H1 (cell line): ENCODE measurements around the gene NFAM1. TPM values are rescaled to one million over a fixed set of nuclear protein-coding genes. Genes with fewer than 3 reads are reported as not detected.

Experiments used
- CTCF ChIA-PET: fragments of 300-600 bp; sonication (Branson Sonifier 250); formaldehyde crosslinking; loops from one replicate; lab custom pipeline; 2021; ENCODE audit not compliant: partially characterized antibody; lab: Charles Lee
- POLR2A ChIA-PET: fragments of 300-600 bp; sonication (Branson Sonifier 250); formaldehyde crosslinking; loops from one replicate; lab custom pipeline; 2021; ENCODE audit warnings: inconsistent platforms; ENCODE audit not compliant: partially characterized antibody; lab: Charles Lee
- DNase-seq, 2 experiments: peaks; one replicate each; pipeline versions ENCODE4 v3.0.0 to v3.0.0-alpha.2; 2010 to 2022; ENCODE audit warnings: low spot score in 2 of 2, low read depth in 1 of 2, mixed read lengths in 1 of 2
- FAIRE-seq: peaks from 2 replicates; lab custom pipeline; 2011; peaks lifted over from hg19 to GRCh38; lab: Jason Lieb, UNC
- H2AFZ ChIP-seq: 2 replicates; pipeline ENCODE4 v1.8.1; 2012; ENCODE audit warnings: low read length, inconsistent platforms
- H2AK5ac ChIP-seq: 2 replicates; pipeline ENCODE4 v1.6.1; 2013; ENCODE audit warnings: low read depth, low read length
- H2BK120ac ChIP-seq: replicated peaks from 2 replicates; pipeline ENCODE3; 2013; ENCODE audit warnings: low read depth, low read length, inconsistent platforms
- H2BK12ac ChIP-seq: 2 replicates; pipeline ENCODE4 v1.6.1; 2013; ENCODE audit warnings: low read depth, low read length
- H2BK15ac ChIP-seq: 2 replicates; pipeline ENCODE4 v1.6.1; 2013; ENCODE audit warnings: low read length
- H2BK20ac ChIP-seq: 2 replicates; pipeline ENCODE4 v1.6.1; 2013; ENCODE audit warnings: low read length
- H2BK5ac ChIP-seq: 2 replicates; pipeline ENCODE4 v1.6.1; 2013; ENCODE audit warnings: low read depth, low read length
- H3K14ac ChIP-seq: 2 replicates; pipeline ENCODE4 v1.6.1; 2013; ENCODE audit warnings: inconsistent platforms; ENCODE audit not compliant: insufficient read length
- H3K18ac ChIP-seq: 2 replicates; pipeline ENCODE4 v1.6.1; 2013; ENCODE audit warnings: low read length; ENCODE audit errors: extremely low read depth
- H3K23ac ChIP-seq: 2 replicates; pipeline ENCODE4 v1.6.1; 2013; ENCODE audit warnings: inconsistent platforms; ENCODE audit not compliant: insufficient read length
- H3K23me2 ChIP-seq: 2 replicates; pipeline ENCODE4 v1.6.1; 2013; ENCODE audit warnings: low read depth, low read length
- H3K27ac ChIP-seq: 2 replicates; pipeline ENCODE4 v1.6.1; 2011; ENCODE audit warnings: low read depth, low read length, inconsistent platforms
- H3K27me3 ChIP-seq, 4 experiments: replicated peaks in 1 of 4; 1 replicate in 1 of 4; 2 replicates in 3 of 4; pipeline versions ENCODE4 v1.6.1 to v1.8.1; 2011 to 2013; ENCODE audit warnings: low read length in 3 of 4, mild to moderate bottlenecking in 3 of 4, inconsistent platforms in 2 of 4, mixed read lengths in 2 of 4, moderate library complexity in 1 of 4; ENCODE audit not compliant: control insufficient read depth in 3 of 4, insufficient read depth in 3 of 4; ENCODE audit errors: extremely low read depth in 1 of 4
- H3K36me3 ChIP-seq, 4 experiments: 2 replicates each; pipeline versions ENCODE4 v1.6.1 to v1.8.1; 2011 to 2013; ENCODE audit warnings: mild to moderate bottlenecking in 4 of 4, low read length in 3 of 4, moderate library complexity in 2 of 4, control low read depth in 1 of 4, inconsistent platforms in 1 of 4; ENCODE audit not compliant: insufficient read depth in 4 of 4, control insufficient read depth in 2 of 4
- H3K4ac ChIP-seq: replicated peaks from 2 replicates; pipeline ENCODE3; 2013; ENCODE audit warnings: low read length, low read depth, mixed read lengths, inconsistent platforms; ENCODE audit not compliant: insufficient read length
- H3K4me1 ChIP-seq, 4 experiments: replicated peaks in 1 of 4; 1 replicate in 1 of 4; 2 replicates in 3 of 4; pipeline versions ENCODE4 v1.6.1 to v1.8.1; 2011 to 2013; ENCODE audit warnings: low read length in 3 of 4, inconsistent platforms in 2 of 4, mixed read lengths in 1 of 4; ENCODE audit not compliant: insufficient read depth in 4 of 4, control insufficient read depth in 3 of 4
- H3K4me2 ChIP-seq, 2 experiments: 2 replicates each; pipeline versions ENCODE4 v1.6.1 to v1.8.1; 2011 to 2013; ENCODE audit warnings: low read depth in 2 of 2, low read length in 2 of 2, control low read depth in 1 of 2, inconsistent platforms in 1 of 2, mild to moderate bottlenecking in 1 of 2; ENCODE audit not compliant: insufficient read depth in 1 of 2
- H3K4me3 ChIP-seq, 4 experiments: fragments of 200-600, 300-600 bp in 1 of 4; sonication (generic), shearing (Covaris generic), sonication (Bioruptor Twin) in 1 of 4; 2 replicates each; pipeline versions ENCODE4 v1.5.1 to v1.8.1; 2011 to 2016; ENCODE audit warnings: low read length in 4 of 4, low read depth in 3 of 4, control low read depth in 2 of 4, inconsistent platforms in 2 of 4, mild to moderate bottlenecking in 2 of 4, mixed read lengths in 1 of 4, moderate library complexity in 1 of 4; ENCODE audit not compliant: insufficient read depth in 2 of 4; ENCODE audit errors: extremely low read depth in 1 of 4
- H3K56ac ChIP-seq: replicated peaks from 2 replicates; pipeline ENCODE3; 2013; ENCODE audit warnings: low read depth, mild to moderate bottlenecking, mixed read lengths, low read length, inconsistent platforms; ENCODE audit not compliant: insufficient read length
- H3K79me1 ChIP-seq: 2 replicates; pipeline ENCODE4 v1.6.1; 2013; ENCODE audit warnings: low read depth, low read length, control low read depth
- H3K79me2 ChIP-seq, 2 experiments: 2 replicates each; pipeline versions ENCODE4 v1.6.1 to v1.8.1; 2012 to 2013; ENCODE audit warnings: low read length in 2 of 2, mild to moderate bottlenecking in 2 of 2, inconsistent platforms in 1 of 2; ENCODE audit not compliant: insufficient read depth in 2 of 2, control insufficient read depth in 1 of 2
- H3K9ac ChIP-seq, 4 experiments: replicated peaks in 1 of 4; 1 replicate in 1 of 4; 2 replicates in 3 of 4; pipeline versions ENCODE4 v1.6.1 to v1.8.1; 2011 to 2013; ENCODE audit warnings: low read depth in 3 of 4, low read length in 3 of 4, control low read depth in 2 of 4, mild to moderate bottlenecking in 2 of 4, moderate library complexity in 2 of 4, inconsistent platforms in 1 of 4; ENCODE audit errors: extremely low read depth in 1 of 4
- H3K9me3 ChIP-seq, 2 experiments: 2 replicates each; pipeline versions ENCODE4 v1.6.1 to v1.8.1; 2012 to 2013; ENCODE audit warnings: mild to moderate bottlenecking in 2 of 2, moderate library complexity in 2 of 2, control low read depth in 1 of 2, inconsistent platforms in 1 of 2, low read depth in 1 of 2, low read length in 1 of 2, mixed read lengths in 1 of 2; ENCODE audit not compliant: insufficient read depth in 2 of 2
- H4K20me1 ChIP-seq, 2 experiments: replicated peaks in 1 of 2; 2 replicates each; pipeline versions ENCODE3 to v1.8.1; 2011 to 2013; ENCODE audit warnings: inconsistent platforms in 2 of 2, low read length in 2 of 2, mild to moderate bottlenecking in 1 of 2; ENCODE audit not compliant: insufficient read depth in 2 of 2, control insufficient read depth in 1 of 2
- H4K5ac ChIP-seq: 2 replicates; pipeline ENCODE4 v1.6.1; 2013; ENCODE audit warnings: low read length, low read depth, mixed read lengths, inconsistent platforms; ENCODE audit not compliant: insufficient read length
- H4K8ac ChIP-seq: 2 replicates; pipeline ENCODE4 v1.8.0; 2013; ENCODE audit warnings: mild to moderate bottlenecking, moderate library complexity, low read length, inconsistent platforms; ENCODE audit not compliant: insufficient read depth; ENCODE audit errors: extremely low read depth
- H4K91ac ChIP-seq: replicated peaks from 2 replicates; pipeline ENCODE3; 2013; ENCODE audit warnings: low read length, mixed read lengths, inconsistent platforms; ENCODE audit not compliant: insufficient read length
- ASH2L ChIP-seq: fragments of 200-600, 300-600 bp; sonication (generic); IDR thresholded peaks from one replicate; pipeline ENCODE4 v1.7.1; 2017; ENCODE audit warnings: low read length
- CTBP2 ChIP-seq: IDR thresholded peaks from 2 replicates; pipeline ENCODE4 v1.7.0; 2011; ENCODE audit warnings: borderline replicate concordance, mild to moderate bottlenecking, moderate library complexity, mixed read lengths, low read length; ENCODE audit not compliant: insufficient read depth, insufficient read length
- FOSL1 ChIP-seq: IDR thresholded peaks from 2 replicates; pipeline ENCODE4 v1.6.1; 2011; ENCODE audit warnings: mild to moderate bottlenecking, low read depth, low read length, moderate library complexity; ENCODE audit not compliant: insufficient read depth
- GABPA ChIP-seq: IDR thresholded peaks from 2 replicates; pipeline ENCODE4 v1.6.1; 2011; ENCODE audit warnings: mild to moderate bottlenecking, low read length, moderate library complexity, borderline replicate concordance; ENCODE audit not compliant: insufficient read depth
- JUND ChIP-seq: IDR thresholded peaks from 2 replicates; pipeline ENCODE4 v1.6.1; 2011; ENCODE audit warnings: mild to moderate bottlenecking, improper control_type of control experiment, low read length
- KDM1A ChIP-seq: fragments of 200-600, 300-600 bp; sonication (generic); IDR thresholded peaks from 2 replicates; pipeline ENCODE4 v1.7.1; 2016; ENCODE audit warnings: mild to moderate bottlenecking, low read length, borderline replicate concordance
- KDM5A ChIP-seq: fragments of 200-600 bp; IDR thresholded peaks from 2 replicates; pipeline ENCODE4 v1.7.1; 2012; ENCODE audit warnings: mild to moderate bottlenecking, low read length, inconsistent platforms, mixed read lengths
- NANOG ChIP-seq: IDR thresholded peaks from 2 replicates; pipeline ENCODE4 v1.6.1; 2011; ENCODE audit warnings: low read length, low read depth, mild to moderate bottlenecking, inconsistent platforms; ENCODE audit not compliant: insufficient read depth, poor library complexity, severe bottlenecking
- POLR2AphosphoS5 ChIP-seq: IDR thresholded peaks from 2 replicates; pipeline ENCODE4 v1.6.1; 2011; ENCODE audit warnings: low read depth, low read length
- SAP30 ChIP-seq: fragments of 300-600 bp; sonication (generic); IDR thresholded peaks from 2 replicates; pipeline ENCODE4 v1.7.1; 2012; ENCODE audit warnings: low read length, moderate library complexity, mild to moderate bottlenecking, inconsistent platforms; ENCODE audit not compliant: insufficient read depth, insufficient replicate concordance
- SIN3A ChIP-seq, 2 experiments: IDR thresholded peaks in 1 of 2; conservative IDR thresholded peaks in 1 of 2; 2 replicates each; pipeline ENCODE4 v1.6.1; 2011 to 2012; ENCODE audit warnings: low read length in 2 of 2, improper control_type of control experiment in 1 of 2, low read depth in 1 of 2, mild to moderate bottlenecking in 1 of 2
- SIRT6 ChIP-seq: IDR thresholded peaks from one replicate; pipeline ENCODE4 v1.7.1; 2012; ENCODE audit warnings: low read length, inconsistent platforms
- TAF1 ChIP-seq: IDR thresholded peaks from 2 replicates; pipeline ENCODE4 v1.6.1; 2011; ENCODE audit warnings: mild to moderate bottlenecking, low read depth, low read length
- TEAD4 ChIP-seq: IDR thresholded peaks from 2 replicates; pipeline ENCODE4 v1.6.1; 2012; ENCODE audit warnings: low read depth, low read length, inconsistent platforms, mixed read lengths
- YY1 ChIP-seq: IDR thresholded peaks from 2 replicates; pipeline ENCODE4 v1.6.1; 2011; ENCODE audit warnings: low read depth, mild to moderate bottlenecking, low read length
- WGBS, 2 experiments: shearing (Covaris generic) in 1 of 2; methylation state at CpG; one replicate each; pipeline versions ENCODE4 v1.1.6 to v1.1.7; 2013 to 2015; ENCODE audit warnings: low lambda C conversion rate in 2 of 2, mixed read lengths in 2 of 2, inconsistent platforms in 1 of 2, low coverage in 1 of 2, missing lambda C conversion rate in 1 of 2; ENCODE audit not compliant: insufficient replicate concordance in 2 of 2, insufficient coverage in 1 of 2, insufficient read length in 1 of 2; ENCODE audit errors: extremely low coverage in 1 of 2, missing lambda C conversion rate in 1 of 2; 5-methylcytosine and 5-hydroxymethylcytosine counted together
- polyA plus RNA-seq, 7 experiments: library from polyadenylated mRNA; depleted of rRNA in 3 of 7; stranded (reverse) in 5 of 7; unstranded in 2 of 7; fragments of >200 nt in 5 of 7; fragments of 200-250 nt in 2 of 7; gene quantifications; 1 replicate in 5 of 7; 2 replicates in 1 of 7; 4 replicates in 1 of 7; pipeline versions ENCODE4 v1.2.1 to v1.2.3, GENCODE V29; 2011 to 2013; ENCODE audit warnings: missing spikeins in 2 of 7, mixed read lengths in 2 of 7
- total RNA-seq: library from RNA; stranded (reverse); fragmentation: NEBNext Ultra II Directional; extraction: Animal tissue kit (Norgen Biotek cat#: 25700); gene quantifications from 2 replicates; pipeline ENCODE4 v1.2.1, GENCODE V29; 2021

The NFAM1 gene
- total and polyA plus RNA-seq, 2 of the 8 experiments (the other 6 are each of a cell fraction or from before 2014, with no cell fraction given), result 0.62 to 0.73 TPM

DNA sequence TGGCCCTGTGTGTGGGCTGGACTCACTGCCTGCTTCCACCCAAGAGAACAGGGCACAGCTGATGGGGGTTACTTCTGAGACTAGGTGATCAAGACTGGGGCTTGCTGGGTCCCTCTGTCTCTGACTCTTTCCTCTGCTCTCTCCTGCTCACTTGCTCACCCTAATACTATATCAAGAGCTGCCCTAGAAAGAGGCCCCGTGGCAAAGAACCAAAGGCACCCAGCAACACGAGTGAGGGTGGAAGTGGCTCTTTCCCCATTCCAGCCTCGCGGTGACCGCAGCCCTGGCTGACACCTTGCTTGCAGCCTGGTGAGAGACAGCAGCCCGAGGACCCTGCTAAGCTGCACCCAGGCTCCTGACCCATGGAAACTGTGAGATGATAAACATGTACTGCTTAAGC, 20.7 kb upstream of the NFAM1 start:
- H3K79me1 ChIP-seq, result no peaks in the 10 kb centered on the region
- no peak overlapping the region for H2AFZ ChIP-seq
- DNase-seq (no peak), FAIRE-seq (no peak)
- no peaks in the 10 kb centered on the region for H4K20me1 ChIP-seq
- no peak overlapping the region for H3K4me3 ChIP-seq
- no peak overlapping the region for H3K23ac ChIP-seq
- H2AK5ac ChIP-seq, result no peak overlapping the region
- ChIA-PET CTCF (interaction anchor here (0.7 to 1.8 kb wide), 4 partner anchors 9 to 335 kb away, joined by 3 to 11 read pairs (median 5); no protein-coding TSS in a partner anchor), POLR2A (interaction anchor here (1.5 kb wide), 1 partner anchor 14 kb away, joined by 4 read pairs; no protein-coding TSS in a partner anchor)
- H2BK20ac ChIP-seq, result no peak overlapping the region
- no peak overlapping the region for H2BK15ac ChIP-seq
- no peak overlapping the region for H3K9ac ChIP-seq
- no peaks in the 10 kb centered on the region for H3K4me1 ChIP-seq
- no peak overlapping the region for H3K4ac ChIP-seq
- no peak overlapping the region for H3K27ac ChIP-seq
- no peak overlapping the region for H4K8ac ChIP-seq
- H3K23me2 ChIP-seq, result no peaks in the 10 kb centered on the region
- no peaks in the 10 kb centered on the region for H3K36me3 ChIP-seq
- WGBS, 2 experiments, result 84% methylated on average over 6 of the region's 6 CpGs; no CpG with 5 or more reads in 1 of the 2 experiments
- no peaks in the 10 kb centered on the region; a peak in 3 of 7 replicates for H3K27me3 ChIP-seq
- no peak overlapping the region for H4K91ac ChIP-seq
- no peaks in the 10 kb centered on the region for H3K9me3 ChIP-seq
- H3K14ac ChIP-seq, result no peak overlapping the region
- H2BK12ac ChIP-seq, result no peak overlapping the region
- no peak overlapping the region for H2BK120ac ChIP-seq
- H3K4me2 ChIP-seq, result no peak overlapping the region
- H3K56ac ChIP-seq, result no peak overlapping the region
- no peak overlapping the region for H2BK5ac ChIP-seq
- no peak overlapping the region for H4K5ac ChIP-seq
- no peak overlapping the region for H3K18ac ChIP-seq
- H3K79me2 ChIP-seq, result no peaks in the 10 kb centered on the region
- TF ChIP-seq CTBP2 (no peak), SIRT6 (no peak), ASH2L (no peak), GABPA (no peak), KDM1A (no peak), FOSL1 (no peak), POLR2AphosphoS5 (no peak), TAF1 (no peak), TEAD4 (no peak), SAP30 (no peak), YY1 (no peak), NANOG (no peak), KDM5A (no peak), SIN3A (conservative IDR thresholded peaks at IDR 0.05 in 1 of 2, IDR thresholded peaks at IDR 0.05 in 1 of 2; ENCODE audit: low read depth in 1 of 2, low read length in 2 of 2) (no peak), JUND (no peak)
